ENCODE results near the gene CALM3.
A peak's percentile ranks its signal among the peaks of the same experiment; 100 is the strongest.
"Not testable (repeated sequence)": the region's sequence is repeated elsewhere in the genome, so short reads cannot be mapped to it uniquely, and the experiment has no call there.

Gene CALM3

GRCh38 chr19:46618670-46619231, 17.6 kb downstream of the CALM3 start:
- Histone ChIP-seq H3K4me1 (ENCODE audit: insufficient read depth, low read length) (peaks cover 51% of the 10 kb centered on the region), H3K27me3 (ENCODE audit: control insufficient read depth in 1 of 2, insufficient read depth in 2 of 2, low read length in 2 of 2) (no peaks in the 10 kb centered on the region), H3K27ac (ENCODE audit: low read depth, low read length) (no peak overlapping the region), H3K9me3 (ENCODE audit: low read length) (no peaks in the 10 kb centered on the region), H3K4me3 (ENCODE audit: low read depth in 1 of 2, low read length in 2 of 2) (no peak overlapping the region), H3K36me3 (ENCODE audit: insufficient read depth, low read length) (no peaks in the 10 kb centered on the region), H3K9ac (ENCODE audit: low read length) (no peak overlapping the region)

GRCh38 chr19:46620267-46620666, 19.1 kb downstream of the CALM3 start:
- H3K36me3 ChIP-seq (ENCODE audit: insufficient read depth, low read length), result no peaks in the 10 kb centered on the region
- no peaks in the 10 kb centered on the region for H3K9me3 ChIP-seq (ENCODE audit: low read length)
- H3K9ac ChIP-seq (ENCODE audit: low read length), result no peak overlapping the region
- H3K4me1 ChIP-seq (ENCODE audit: insufficient read depth, low read length), result peaks cover 44% of the 10 kb centered on the region
- peak overlapping the region in 1 of 2 donors; percentile 7 for H3K4me3 ChIP-seq (ENCODE audit: low read depth in 1 of 2, low read length in 2 of 2)
- peak overlapping the region; percentile 54 for H3K27ac ChIP-seq (ENCODE audit: low read depth, low read length)
- H3K27me3 ChIP-seq (ENCODE audit: control insufficient read depth in 1 of 2, insufficient read depth in 2 of 2, low read length in 2 of 2), result no peaks in the 10 kb centered on the region

DNA sequence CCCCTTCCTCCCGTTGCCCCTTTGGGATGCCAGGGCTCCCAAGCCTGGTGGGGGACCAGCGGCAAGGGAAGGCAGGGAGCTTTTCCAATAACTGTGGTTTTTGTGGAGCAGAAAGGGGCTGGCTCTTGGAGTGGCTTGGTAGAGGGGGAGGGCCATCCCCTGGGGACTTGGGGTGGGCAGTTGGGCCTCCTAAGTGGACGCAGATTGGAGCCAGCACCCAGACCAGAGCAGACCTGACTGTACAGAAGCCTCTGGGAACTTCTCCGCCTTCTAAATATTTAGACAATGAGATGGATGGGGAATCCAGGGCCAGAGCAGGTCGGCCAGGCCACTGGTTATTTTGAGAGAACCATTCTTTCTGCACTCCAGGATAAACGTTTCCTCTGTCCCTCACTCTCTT, 19.6 kb downstream of the CALM3 start:
- no peaks in the 10 kb centered on the region for H3K36me3 ChIP-seq (ENCODE audit: insufficient read depth, low read length)
- H3K4me3 ChIP-seq (ENCODE audit: low read depth in 1 of 2, low read length in 2 of 2), result peak overlapping the region in 1 of 2 donors; percentile 43
- H3K27me3 ChIP-seq (ENCODE audit: control insufficient read depth in 1 of 2, insufficient read depth in 2 of 2, low read length in 2 of 2), result no peaks in the 10 kb centered on the region
- H3K4me1 ChIP-seq (ENCODE audit: insufficient read depth, low read length), result peaks cover 49% of the 10 kb centered on the region
- H3K27ac ChIP-seq (ENCODE audit: low read depth, low read length), result peak overlapping the region; percentile 54
- no peaks in the 10 kb centered on the region for H3K9me3 ChIP-seq (ENCODE audit: low read length)
- peak overlapping the region; percentile 25 for H3K9ac ChIP-seq (ENCODE audit: low read length)

DNA sequence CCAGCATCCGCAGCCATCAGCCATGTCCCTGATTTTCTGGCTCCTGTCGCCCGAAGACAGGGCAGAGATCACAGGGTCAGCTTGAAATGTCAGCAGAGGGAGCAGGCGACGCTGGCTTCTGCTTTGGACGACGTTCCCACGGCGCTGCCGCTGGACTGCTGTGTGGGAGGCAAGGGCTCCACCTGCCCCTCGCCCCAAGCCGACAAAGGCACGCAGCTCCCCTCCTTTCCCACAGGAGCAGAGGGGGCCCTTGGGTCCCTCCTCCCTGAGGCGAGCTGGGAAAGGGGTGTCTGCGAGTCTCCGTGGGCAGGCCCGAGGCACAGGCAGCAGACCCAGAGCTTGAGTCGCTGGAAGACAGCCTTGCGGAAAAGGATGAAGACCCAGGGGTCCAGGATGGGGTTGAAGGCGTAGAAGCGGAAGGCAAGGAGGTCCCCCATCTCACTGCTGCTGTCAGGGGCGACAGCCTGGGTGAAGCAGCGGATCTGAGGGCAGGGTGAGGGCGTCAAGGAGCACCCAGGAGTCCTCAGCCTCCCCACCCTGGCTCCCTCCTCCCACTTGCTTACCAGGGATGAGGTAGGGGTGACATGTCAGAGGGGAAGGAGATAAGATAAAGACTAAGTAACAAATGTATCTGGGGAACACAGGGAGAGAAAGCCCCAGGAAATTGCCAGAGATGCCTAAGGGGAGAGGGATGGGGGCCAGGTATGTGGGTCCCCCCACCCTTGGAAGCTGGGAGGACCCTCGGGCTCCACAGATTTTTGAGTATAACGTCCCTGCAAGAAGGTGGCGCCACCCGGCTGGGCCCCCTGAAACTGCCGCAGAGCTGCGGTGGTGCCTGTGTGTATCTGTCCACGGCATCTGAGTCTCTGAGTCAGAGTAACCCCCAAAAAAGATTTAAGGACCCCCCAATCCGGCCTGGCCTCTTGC, 20.3 kb downstream of the CALM3 start:
- peak overlapping the region; percentile 25 for H3K9ac ChIP-seq (ENCODE audit: low read length)
- H3K27me3 ChIP-seq (ENCODE audit: control insufficient read depth in 1 of 2, insufficient read depth in 2 of 2, low read length in 2 of 2), result no peaks in the 10 kb centered on the region
- H3K4me3 ChIP-seq (ENCODE audit: low read depth in 1 of 2, low read length in 2 of 2), result peak overlapping the region in 1 of 2 donors; percentile 43
- H3K27ac ChIP-seq (ENCODE audit: low read depth, low read length), result peak overlapping the region; percentile 54
- H3K9me3 ChIP-seq (ENCODE audit: low read length), result no peaks in the 10 kb centered on the region
- peaks cover 52% of the 10 kb centered on the region for H3K4me1 ChIP-seq (ENCODE audit: insufficient read depth, low read length)
- no peaks in the 10 kb centered on the region for H3K36me3 ChIP-seq (ENCODE audit: insufficient read depth, low read length)

GRCh38 chr19:46622118-46622446, 21.0 kb downstream of the CALM3 start:
- no peaks in the 10 kb centered on the region for H3K36me3 ChIP-seq (ENCODE audit: insufficient read depth, low read length)
- peaks cover 46% of the 10 kb centered on the region for H3K4me1 ChIP-seq (ENCODE audit: insufficient read depth, low read length)
- no peaks in the 10 kb centered on the region for H3K27me3 ChIP-seq (ENCODE audit: control insufficient read depth in 1 of 2, insufficient read depth in 2 of 2, low read length in 2 of 2)
- no peak overlapping the region for H3K9ac ChIP-seq (ENCODE audit: low read length)
- H3K4me3 ChIP-seq (ENCODE audit: low read depth in 1 of 2, low read length in 2 of 2), result no peak overlapping the region
- H3K27ac ChIP-seq (ENCODE audit: low read depth, low read length), result no peak overlapping the region
- H3K9me3 ChIP-seq (ENCODE audit: low read length), result no peaks in the 10 kb centered on the region

- Histone ChIP-seq H3K9me3 (ENCODE audit: low read length) (no peaks in the 10 kb centered on the region), H3K4me1 (ENCODE audit: insufficient read depth, low read length) (peaks cover 36% of the 10 kb centered on the region), H3K9ac (ENCODE audit: low read length) (no peak overlapping the region), H3K27ac (ENCODE audit: low read depth, low read length) (no peak overlapping the region), H3K36me3 (ENCODE audit: insufficient read depth, low read length) (no peaks in the 10 kb centered on the region), H3K27me3 (ENCODE audit: control insufficient read depth in 1 of 2, insufficient read depth in 2 of 2, low read length in 2 of 2) (no peaks in the 10 kb centered on the region), H3K4me3 (ENCODE audit: low read depth in 1 of 2, low read length in 2 of 2) (peak overlapping the region in 1 of 2 donors; percentile 28)
Observed at GRCh38 chr19:46623915-46624502, 22.9 kb downstream of the CALM3 start.

- Histone ChIP-seq H3K4me1 (ENCODE audit: insufficient read depth, low read length) (peaks cover 28% of the 10 kb centered on the region), H3K27me3 (ENCODE audit: control insufficient read depth in 1 of 2, insufficient read depth in 2 of 2, low read length in 2 of 2) (no peaks in the 10 kb centered on the region), H3K9ac (ENCODE audit: low read length) (no peak within 1 kb of the TSS), H3K4me3 (ENCODE audit: low read depth in 1 of 2, low read length in 2 of 2) (peak within 1 kb of the TSS in 1 of 2 donors; percentile 28), H3K9me3 (ENCODE audit: low read length) (no peaks in the 10 kb centered on the region), H3K36me3 (ENCODE audit: insufficient read depth, low read length) (no peaks in the 10 kb centered on the region), H3K27ac (ENCODE audit: low read depth, low read length) (peak within 1 kb of the TSS; percentile 21)
Observed at GRCh38 chr19:46624958-46625661, 24.0 kb downstream of the CALM3 start, which contains the start of gene PTGIR. PTGIR (minus strand) TSS chr19:46625089; CDS start chr19:46624225, 864 bp downstream.

- peaks cover 22% of the 10 kb centered on the region for H3K4me1 ChIP-seq (ENCODE audit: insufficient read depth, low read length)
- H3K4me3 ChIP-seq (ENCODE audit: low read depth in 1 of 2, low read length in 2 of 2), result no peak overlapping the region
- peak overlapping the region; percentile 4 for H3K27ac ChIP-seq (ENCODE audit: low read depth, low read length)
- H3K9ac ChIP-seq (ENCODE audit: low read length), result no peak overlapping the region
- H3K36me3 ChIP-seq (ENCODE audit: insufficient read depth, low read length), result no peaks in the 10 kb centered on the region
- H3K27me3 ChIP-seq (ENCODE audit: control insufficient read depth in 1 of 2, insufficient read depth in 2 of 2, low read length in 2 of 2), result no peaks in the 10 kb centered on the region
- no peaks in the 10 kb centered on the region for H3K9me3 ChIP-seq (ENCODE audit: low read length)
Observed at GRCh38 chr19:46625731-46626130, 24.6 kb downstream of the CALM3 start.

DNA sequence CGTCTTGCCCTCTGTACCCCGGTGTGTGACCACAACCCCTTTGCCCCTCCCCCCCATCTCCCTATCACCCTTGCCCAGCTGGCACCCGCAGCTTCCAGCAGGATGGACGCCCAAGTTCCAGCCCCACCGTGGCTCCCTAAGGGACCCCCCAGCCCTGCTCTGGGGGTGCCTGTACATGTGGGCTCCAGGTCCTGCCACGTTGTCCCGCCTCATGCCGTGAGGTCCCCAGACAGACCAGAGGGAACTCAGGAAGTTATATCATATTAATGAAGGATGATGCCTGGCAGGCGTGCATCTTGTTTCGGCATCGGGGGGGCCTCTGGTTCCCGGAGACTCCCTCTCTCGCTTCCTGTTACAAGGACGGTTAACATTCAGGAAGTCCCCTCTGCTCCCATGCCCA, 25.3 kb downstream of the CALM3 start:
- Histone ChIP-seq H3K9ac (ENCODE audit: low read length) (no peak overlapping the region), H3K27ac (ENCODE audit: low read depth, low read length) (no peak overlapping the region), H3K4me1 (ENCODE audit: insufficient read depth, low read length) (peaks cover 14% of the 10 kb centered on the region), H3K4me3 (ENCODE audit: low read depth in 1 of 2, low read length in 2 of 2) (no peak overlapping the region), H3K9me3 (ENCODE audit: low read length) (no peaks in the 10 kb centered on the region), H3K36me3 (ENCODE audit: insufficient read depth, low read length) (no peaks in the 10 kb centered on the region), H3K27me3 (ENCODE audit: control insufficient read depth in 1 of 2, insufficient read depth in 2 of 2, low read length in 2 of 2) (no peaks in the 10 kb centered on the region)

- H3K9ac ChIP-seq (ENCODE audit: low read length); H3K4me3 ChIP-seq (ENCODE audit: low read depth in 1 of 2, low read length in 2 of 2); H3K36me3 ChIP-seq (ENCODE audit: insufficient read depth, low read length); H3K9me3 ChIP-seq (ENCODE audit: low read length); H3K27ac ChIP-seq (ENCODE audit: low read depth, low read length); H3K27me3 ChIP-seq (ENCODE audit: control insufficient read depth in 1 of 2, insufficient read depth in 2 of 2, low read length in 2 of 2): not testable (repeated sequence)
- peaks cover 16% of the 10 kb centered on the region for H3K4me1 ChIP-seq (ENCODE audit: insufficient read depth, low read length)
Observed at GRCh38 chr19:46628970-46629369, 27.8 kb downstream of the CALM3 start.

DNA sequence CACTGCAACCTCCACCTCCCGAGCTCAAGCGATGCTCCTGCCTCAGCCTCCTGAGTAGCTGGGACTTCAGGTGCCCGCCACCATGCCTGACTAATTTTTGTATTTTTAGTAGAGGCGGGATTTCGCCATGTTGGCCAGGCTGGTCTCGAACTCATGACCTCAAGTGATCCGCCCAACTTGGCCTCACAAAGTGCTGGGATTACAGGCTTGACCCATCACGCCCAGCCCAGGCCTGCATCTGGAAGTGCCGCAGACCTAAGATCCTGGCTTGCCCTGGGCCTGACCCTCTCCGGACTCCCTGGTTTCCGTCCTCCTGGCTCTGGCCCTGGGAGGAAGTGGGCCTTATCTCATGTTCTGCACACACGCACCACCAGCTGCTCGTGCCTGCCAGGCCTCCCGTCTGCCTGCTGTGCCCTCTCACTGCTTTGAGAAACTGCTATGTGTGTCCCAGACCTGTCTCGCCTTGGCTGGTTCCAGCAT, 28.5 kb downstream of the CALM3 start:
- H3K27ac ChIP-seq (ENCODE audit: low read depth, low read length), result no peak overlapping the region
- no peaks in the 10 kb centered on the region for H3K27me3 ChIP-seq (ENCODE audit: control insufficient read depth in 1 of 2, insufficient read depth in 2 of 2, low read length in 2 of 2)

More for the DNA sequence above, 28.5 kb downstream of the CALM3 start:
- H3K4me3 ChIP-seq (ENCODE audit: low read depth in 1 of 2, low read length in 2 of 2), result no peak overlapping the region
- H3K4me1 ChIP-seq (ENCODE audit: insufficient read depth, low read length), result peaks cover 19% of the 10 kb centered on the region
- no peak overlapping the region for H3K9ac ChIP-seq (ENCODE audit: low read length)
- no peaks in the 10 kb centered on the region for H3K36me3 ChIP-seq (ENCODE audit: insufficient read depth, low read length)
- H3K9me3 ChIP-seq (ENCODE audit: low read length), result no peaks in the 10 kb centered on the region
